OCI-LY7 (cell line): ENCODE data around the gene CCDC33. TPM values are rescaled to one million over a fixed set of nuclear protein-coding genes. Genes with fewer than 3 reads are reported as not detected.

Experiments used
- BruUV-seq: library from RNA; stranded (reverse); fragments of 400-500 nt; replicated peaks from 2 replicates; lab custom pipeline; 2021; lab: Mats Ljungman, UMichigan
- CTCF ChIA-PET: fragments of 300-600 bp; sonication (Branson Sonifier 250); formaldehyde crosslinking; loops from one replicate; lab custom pipeline; 2022; ENCODE audit warnings: antibody characterized with exemption; ENCODE audit not compliant: unreplicated experiment; lab: Charles Lee
- POLR2A ChIA-PET: fragments of 300-600 bp; sonication (Branson Sonifier 250); formaldehyde crosslinking; loops from one replicate; lab custom pipeline; 2022; ENCODE audit warnings: antibody characterized with exemption; lab: Charles Lee
- DNase-seq: peaks from one replicate; pipeline ENCODE4 v3.0.0-alpha.2; 2015; ENCODE audit warnings: low spot score
- H2AFZ ChIP-seq: fragments of 200-600 bp; sonication (generic), shearing (Covaris generic); 2 replicates; pipeline ENCODE4 v1.6.1; 2014; ENCODE audit warnings: mild to moderate bottlenecking, antibody characterized with exemption, low read length, moderate library complexity
- H3K27ac ChIP-seq: fragments of 200-600 bp; sonication (generic); 2 replicates; pipeline ENCODE4 v1.5.1; 2014; ENCODE audit warnings: mixed run types, low read depth, mild to moderate bottlenecking, moderate library complexity, low read length, inconsistent platforms; ENCODE audit not compliant: poor library complexity, severe bottlenecking
- H3K36me3 ChIP-seq: fragments of 200-600 bp; sonication (generic); 2 replicates; pipeline ENCODE4 v1.6.1; 2014; ENCODE audit warnings: mild to moderate bottlenecking, antibody characterized with exemption, low read length, moderate library complexity, mixed read lengths; ENCODE audit not compliant: insufficient read depth
- H3K4me1 ChIP-seq: fragments of 200-600 bp; sonication (generic); 2 replicates; pipeline ENCODE4 v1.5.1; 2014; ENCODE audit warnings: mild to moderate bottlenecking, low read length; ENCODE audit not compliant: insufficient read depth, poor library complexity, severe bottlenecking
- H3K4me2 ChIP-seq: fragments of 200-600 bp; sonication (generic); 2 replicates; pipeline ENCODE4 v1.6.1; 2014; ENCODE audit warnings: mild to moderate bottlenecking, low read length
- H3K4me3 ChIP-seq: fragments of 200-600 bp; sonication (generic); 2 replicates; pipeline ENCODE4 v1.5.1; 2014; ENCODE audit warnings: mild to moderate bottlenecking, low read depth, low read length; ENCODE audit not compliant: poor library complexity, severe bottlenecking
- H3K79me2 ChIP-seq: fragments of 200-600 bp; sonication (generic); 2 replicates; pipeline ENCODE4 v1.6.1; 2016; ENCODE audit warnings: low read depth, mild to moderate bottlenecking, low read length, moderate library complexity, mixed read lengths; ENCODE audit not compliant: insufficient read depth
- H3K9me2 ChIP-seq: fragments of 200-600 bp; sonication (generic); 2 replicates; pipeline ENCODE4 v1.6.1; 2016; ENCODE audit warnings: mild to moderate bottlenecking, low read length, mixed read lengths; ENCODE audit not compliant: insufficient read depth
- H3K9me3 ChIP-seq: fragments of 200-600 bp; sonication (generic); 2 replicates; pipeline ENCODE4 v1.6.1; 2014; ENCODE audit warnings: mild to moderate bottlenecking, mixed run types, low read length, mixed read lengths
- H4K20me1 ChIP-seq: fragments of 200-600 bp; sonication (generic); 2 replicates; pipeline ENCODE4 v1.6.1; 2014; ENCODE audit warnings: mild to moderate bottlenecking, antibody characterized with exemption, low read length, moderate library complexity, mixed read lengths; ENCODE audit not compliant: insufficient read depth
- CTCF ChIP-seq: fragments of 200-600 bp; sonication (generic); conservative IDR thresholded peaks from 2 replicates; pipeline ENCODE4 v1.5.1; 2014; ENCODE audit warnings: mild to moderate bottlenecking, antibody characterized with exemption, low read length, moderate library complexity, mixed read lengths
- EZH2phosphoT487 ChIP-seq: fragments of 200-600 bp; sonication (generic); IDR thresholded peaks from 2 replicates; pipeline ENCODE4 v1.6.1; 2018; ENCODE audit warnings: low read depth, borderline replicate concordance, mild to moderate bottlenecking, mixed run types, antibody characterized with exemption, low read length, moderate library complexity, mixed read lengths
- intact Hi-C: fragments of 100-400 bp; cut with micrococcal nuclease; formaldehyde crosslinking; loops from one replicate; pipeline ENCODE4 v1.10.0; 2022; ENCODE audit not compliant: unreplicated experiment
- total RNA-seq, 2 experiments: library from RNA; depleted of rRNA in 1 of 2; stranded (reverse); fragments of >200 nt in 1 of 2; shearing (Covaris generic) in 1 of 2; gene quantifications; 2 replicates each; pipeline ENCODE4 v1.2.3, GENCODE V29; 2014 to 2022

The CCDC33 gene
- total RNA-seq, 2 experiments from 2014 or later, result not detected

GRCh38 chr15:74381481-74381880, 145.4 kb downstream of the CCDC33 start:
- Histone ChIP-seq H3K4me1 (peaks cover 46% of the 10 kb centered on the region), H3K36me3 (no peaks in the 10 kb centered on the region), H3K9me2 (no peaks in the 10 kb centered on the region), H3K4me3 (no peak overlapping the region), H3K9me3 (no peaks in the 10 kb centered on the region), H3K79me2 (no peaks in the 10 kb centered on the region), H3K4me2 (no peak overlapping the region), H2AFZ (no peak overlapping the region), H3K27ac (no peak overlapping the region), H4K20me1 (no peaks in the 10 kb centered on the region)
- DNase-seq, result no peak
- intact Hi-C loops, result no loop called here
- CTCF ChIA-PET, result no interaction called here
- no TSS peak for BruUV-seq
- POLR2A ChIA-PET, result no interaction called here
- no peak for TF ChIP-seq CTCF
- no peak for TF ChIP-seq EZH2phosphoT487

- Histone ChIP-seq H3K27ac (no peak overlapping the region), H3K4me3 (no peak overlapping the region), H3K9me2 (no peaks in the 10 kb centered on the region), H3K36me3 (no peaks in the 10 kb centered on the region), H3K9me3 (no peaks in the 10 kb centered on the region), H2AFZ (no peak overlapping the region), H3K79me2 (no peaks in the 10 kb centered on the region), H3K4me2 (peak overlapping the region; percentile 55; the same call in 1 of the 2 replicates), H4K20me1 (no peaks in the 10 kb centered on the region), H3K4me1 (peaks cover 52% of the 10 kb centered on the region)
- DNase-seq, result peak; percentile 77
- ChIA-PET POLR2A (interaction anchor here (0.7 kb wide), 1 partner anchor 51 kb away, joined by 3 read pairs; no protein-coding TSS in a partner anchor), CTCF (interaction anchor here (0.6 kb wide), 1 partner anchor 259 kb away, joined by 3 read pairs; no protein-coding TSS in a partner anchor)
- BruUV-seq, result no TSS peak
- intact Hi-C loops, result loop anchor here (1.0 kb wide), 3 partner anchors 21 to 108 kb away; no protein-coding TSS in a partner anchor
- TF ChIP-seq EZH2phosphoT487 (no peak), CTCF (peak; percentile 99)
Measured at GRCh38 chr15:74382004-74382816, 146.1 kb downstream of the CCDC33 start.

GRCh38 chr15:74383286-74383685, 147.2 kb downstream of the CCDC33 start:
- intact Hi-C loops, result no loop called here
- no TSS peak for BruUV-seq
- no peaks in the 10 kb centered on the region for H3K9me3 ChIP-seq
- H3K4me2 ChIP-seq, result peak overlapping the region; percentile 55
- peaks cover 58% of the 10 kb centered on the region for H3K4me1 ChIP-seq
- no peak overlapping the region for H3K4me3 ChIP-seq
- ChIA-PET POLR2A (interaction anchor here (1.7 kb wide), 1 partner anchor 57 kb away, joined by 5 read pairs; no protein-coding TSS in a partner anchor), CTCF (no interaction called here)
- no peak for TF ChIP-seq CTCF
- TF ChIP-seq EZH2phosphoT487, result no peak
- no peaks in the 10 kb centered on the region for H3K36me3 ChIP-seq
- H3K27ac ChIP-seq, result peak overlapping the region; percentile 50
- no peak for DNase-seq
- H4K20me1 ChIP-seq, result no peaks in the 10 kb centered on the region
- H2AFZ ChIP-seq, result no peak overlapping the region
- no peaks in the 10 kb centered on the region for H3K79me2 ChIP-seq
- H3K9me2 ChIP-seq, result no peaks in the 10 kb centered on the region
